Measurements from ENCODE around the gene ARL5B. TPM values are rescaled to one million over a fixed set of nuclear protein-coding genes. Genes with fewer than 3 reads are reported as not detected.

ARL5B gene
- total RNA-seq, 1 donor: 19.5 TPM

- Histone ChIP-seq H3K36me3 (ENCODE audit: insufficient read depth, low read length) (no peaks in the 10 kb centered on the region), H3K4me1 (ENCODE audit: insufficient read depth, low read length) (no peaks in the 10 kb centered on the region), H4K20me1 (ENCODE audit: insufficient read depth, low read length) (no peaks in the 10 kb centered on the region), H3K9me3 (ENCODE audit: low read depth, low read length) (no peaks in the 10 kb centered on the region), H3K27ac (ENCODE audit: low read depth, low read length) (no peak overlapping the region), H3K4me2 (ENCODE audit: insufficient read depth, low read length) (no peak overlapping the region), H2AFZ (ENCODE audit: low read length) (no peak overlapping the region), H3K4me3 (ENCODE audit: insufficient read depth, low read length) (no peak overlapping the region), H3K79me2 (ENCODE audit: insufficient read depth, low read length) (no peaks in the 10 kb centered on the region), H3K27me3 (ENCODE audit: insufficient read depth, low read length) (no peaks in the 10 kb centered on the region)
- DNase-seq (ENCODE audit: insufficient read length, low spot score, missing footprints): no peak
- no peak for TF ChIP-seq CTCF (IDR thresholded peaks at IDR 0.05; ENCODE audit: extremely low read depth, low read depth, low read length)
Measured at GRCh38 chr10:18703521-18703920, 44.3 kb downstream of the ARL5B start.

GRCh38 chr10:18710201-18710653, 51.0 kb downstream of the ARL5B start:
- no peak for TF ChIP-seq CTCF (IDR thresholded peaks at IDR 0.05; ENCODE audit: extremely low read depth, low read depth, low read length)
- H3K27ac ChIP-seq (ENCODE audit: low read depth, low read length): no peak overlapping the region
- H3K9me3 ChIP-seq (ENCODE audit: low read depth, low read length): no peaks in the 10 kb centered on the region
- no peak overlapping the region for H3K4me2 ChIP-seq (ENCODE audit: insufficient read depth, low read length)
- no peak for DNase-seq (ENCODE audit: insufficient read length, low spot score, missing footprints)
- peaks cover 4% of the 10 kb centered on the region for H3K27me3 ChIP-seq (ENCODE audit: insufficient read depth, low read length)
- no peaks in the 10 kb centered on the region for H3K36me3 ChIP-seq (ENCODE audit: insufficient read depth, low read length)
- no peaks in the 10 kb centered on the region for H3K79me2 ChIP-seq (ENCODE audit: insufficient read depth, low read length)
- no peaks in the 10 kb centered on the region for H4K20me1 ChIP-seq (ENCODE audit: insufficient read depth, low read length)
- H3K4me3 ChIP-seq (ENCODE audit: insufficient read depth, low read length): no peak overlapping the region
- peaks cover 4% of the 10 kb centered on the region for H3K4me1 ChIP-seq (ENCODE audit: insufficient read depth, low read length)
- H2AFZ ChIP-seq (ENCODE audit: low read length): no peak overlapping the region

GRCh38 chr10:18713077-18713476, 53.8 kb downstream of the ARL5B start:
- peaks cover 4% of the 10 kb centered on the region for H3K27me3 ChIP-seq (ENCODE audit: insufficient read depth, low read length)
- DNase-seq (ENCODE audit: insufficient read length, low spot score, missing footprints): peak; percentile 88
- no peaks in the 10 kb centered on the region for H3K79me2 ChIP-seq (ENCODE audit: insufficient read depth, low read length)
- no peak overlapping the region for H3K27ac ChIP-seq (ENCODE audit: low read depth, low read length)
- H3K9me3 ChIP-seq (ENCODE audit: low read depth, low read length): no peaks in the 10 kb centered on the region
- no peak for TF ChIP-seq CTCF (IDR thresholded peaks at IDR 0.05; ENCODE audit: extremely low read depth, low read depth, low read length)
- H3K4me3 ChIP-seq (ENCODE audit: insufficient read depth, low read length): no peak overlapping the region
- H3K4me1 ChIP-seq (ENCODE audit: insufficient read depth, low read length): peaks cover 4% of the 10 kb centered on the region
- no peak overlapping the region for H2AFZ ChIP-seq (ENCODE audit: low read length)
- no peaks in the 10 kb centered on the region for H3K36me3 ChIP-seq (ENCODE audit: insufficient read depth, low read length)
- peak overlapping the region; percentile 32 for H3K4me2 ChIP-seq (ENCODE audit: insufficient read depth, low read length)
- H4K20me1 ChIP-seq (ENCODE audit: insufficient read depth, low read length): no peaks in the 10 kb centered on the region

- Histone ChIP-seq H2AFZ (ENCODE audit: low read length) (no peak overlapping the region), H3K27me3 (ENCODE audit: insufficient read depth, low read length) (no peaks in the 10 kb centered on the region), H4K20me1 (ENCODE audit: insufficient read depth, low read length) (no peaks in the 10 kb centered on the region), H3K4me1 (ENCODE audit: insufficient read depth, low read length) (no peaks in the 10 kb centered on the region), H3K9me3 (ENCODE audit: low read depth, low read length) (no peaks in the 10 kb centered on the region), H3K79me2 (ENCODE audit: insufficient read depth, low read length) (no peaks in the 10 kb centered on the region), H3K4me2 (ENCODE audit: insufficient read depth, low read length) (no peak overlapping the region), H3K4me3 (ENCODE audit: insufficient read depth, low read length) (no peak overlapping the region), H3K36me3 (ENCODE audit: insufficient read depth, low read length) (no peaks in the 10 kb centered on the region), H3K27ac (ENCODE audit: low read depth, low read length) (no peak overlapping the region)
- no peak for DNase-seq (ENCODE audit: insufficient read length, low spot score, missing footprints)
- no peak for TF ChIP-seq CTCF (IDR thresholded peaks at IDR 0.05; ENCODE audit: extremely low read depth, low read depth, low read length)
Measured at GRCh38 chr10:18718991-18719390, 59.8 kb downstream of the ARL5B start.
